ENCODE data around the gene C12orf75. TPM values are rescaled to one million over a fixed set of nuclear protein-coding genes. Genes with fewer than 3 reads are reported as not detected.

C12orf75 gene
- total and polyA plus RNA-seq, 2 experiments from 2014 or later = 43.9 to 69.8 TPM

DNA sequence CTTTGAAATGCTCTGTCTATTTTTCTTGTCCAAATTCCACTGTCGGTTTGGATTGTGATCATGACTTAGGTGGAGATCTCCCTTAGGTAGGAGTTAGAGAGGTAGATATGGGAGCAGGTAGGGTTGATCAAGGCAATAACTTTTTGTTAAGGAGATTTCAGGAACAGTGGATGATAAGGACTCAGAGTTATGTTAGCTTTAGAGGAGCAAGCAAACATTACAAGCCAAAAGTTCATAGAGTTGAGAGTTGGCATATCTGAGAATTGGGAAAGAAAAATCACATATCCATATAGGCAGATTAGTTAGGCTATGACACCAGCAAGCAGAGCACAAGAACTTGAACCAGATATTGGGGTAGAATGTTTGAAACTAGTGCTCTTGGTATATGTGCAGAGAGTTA lies 43.1 kb upstream of the C12orf75 start (continued):
- TF ChIP-seq, protein P1, sequence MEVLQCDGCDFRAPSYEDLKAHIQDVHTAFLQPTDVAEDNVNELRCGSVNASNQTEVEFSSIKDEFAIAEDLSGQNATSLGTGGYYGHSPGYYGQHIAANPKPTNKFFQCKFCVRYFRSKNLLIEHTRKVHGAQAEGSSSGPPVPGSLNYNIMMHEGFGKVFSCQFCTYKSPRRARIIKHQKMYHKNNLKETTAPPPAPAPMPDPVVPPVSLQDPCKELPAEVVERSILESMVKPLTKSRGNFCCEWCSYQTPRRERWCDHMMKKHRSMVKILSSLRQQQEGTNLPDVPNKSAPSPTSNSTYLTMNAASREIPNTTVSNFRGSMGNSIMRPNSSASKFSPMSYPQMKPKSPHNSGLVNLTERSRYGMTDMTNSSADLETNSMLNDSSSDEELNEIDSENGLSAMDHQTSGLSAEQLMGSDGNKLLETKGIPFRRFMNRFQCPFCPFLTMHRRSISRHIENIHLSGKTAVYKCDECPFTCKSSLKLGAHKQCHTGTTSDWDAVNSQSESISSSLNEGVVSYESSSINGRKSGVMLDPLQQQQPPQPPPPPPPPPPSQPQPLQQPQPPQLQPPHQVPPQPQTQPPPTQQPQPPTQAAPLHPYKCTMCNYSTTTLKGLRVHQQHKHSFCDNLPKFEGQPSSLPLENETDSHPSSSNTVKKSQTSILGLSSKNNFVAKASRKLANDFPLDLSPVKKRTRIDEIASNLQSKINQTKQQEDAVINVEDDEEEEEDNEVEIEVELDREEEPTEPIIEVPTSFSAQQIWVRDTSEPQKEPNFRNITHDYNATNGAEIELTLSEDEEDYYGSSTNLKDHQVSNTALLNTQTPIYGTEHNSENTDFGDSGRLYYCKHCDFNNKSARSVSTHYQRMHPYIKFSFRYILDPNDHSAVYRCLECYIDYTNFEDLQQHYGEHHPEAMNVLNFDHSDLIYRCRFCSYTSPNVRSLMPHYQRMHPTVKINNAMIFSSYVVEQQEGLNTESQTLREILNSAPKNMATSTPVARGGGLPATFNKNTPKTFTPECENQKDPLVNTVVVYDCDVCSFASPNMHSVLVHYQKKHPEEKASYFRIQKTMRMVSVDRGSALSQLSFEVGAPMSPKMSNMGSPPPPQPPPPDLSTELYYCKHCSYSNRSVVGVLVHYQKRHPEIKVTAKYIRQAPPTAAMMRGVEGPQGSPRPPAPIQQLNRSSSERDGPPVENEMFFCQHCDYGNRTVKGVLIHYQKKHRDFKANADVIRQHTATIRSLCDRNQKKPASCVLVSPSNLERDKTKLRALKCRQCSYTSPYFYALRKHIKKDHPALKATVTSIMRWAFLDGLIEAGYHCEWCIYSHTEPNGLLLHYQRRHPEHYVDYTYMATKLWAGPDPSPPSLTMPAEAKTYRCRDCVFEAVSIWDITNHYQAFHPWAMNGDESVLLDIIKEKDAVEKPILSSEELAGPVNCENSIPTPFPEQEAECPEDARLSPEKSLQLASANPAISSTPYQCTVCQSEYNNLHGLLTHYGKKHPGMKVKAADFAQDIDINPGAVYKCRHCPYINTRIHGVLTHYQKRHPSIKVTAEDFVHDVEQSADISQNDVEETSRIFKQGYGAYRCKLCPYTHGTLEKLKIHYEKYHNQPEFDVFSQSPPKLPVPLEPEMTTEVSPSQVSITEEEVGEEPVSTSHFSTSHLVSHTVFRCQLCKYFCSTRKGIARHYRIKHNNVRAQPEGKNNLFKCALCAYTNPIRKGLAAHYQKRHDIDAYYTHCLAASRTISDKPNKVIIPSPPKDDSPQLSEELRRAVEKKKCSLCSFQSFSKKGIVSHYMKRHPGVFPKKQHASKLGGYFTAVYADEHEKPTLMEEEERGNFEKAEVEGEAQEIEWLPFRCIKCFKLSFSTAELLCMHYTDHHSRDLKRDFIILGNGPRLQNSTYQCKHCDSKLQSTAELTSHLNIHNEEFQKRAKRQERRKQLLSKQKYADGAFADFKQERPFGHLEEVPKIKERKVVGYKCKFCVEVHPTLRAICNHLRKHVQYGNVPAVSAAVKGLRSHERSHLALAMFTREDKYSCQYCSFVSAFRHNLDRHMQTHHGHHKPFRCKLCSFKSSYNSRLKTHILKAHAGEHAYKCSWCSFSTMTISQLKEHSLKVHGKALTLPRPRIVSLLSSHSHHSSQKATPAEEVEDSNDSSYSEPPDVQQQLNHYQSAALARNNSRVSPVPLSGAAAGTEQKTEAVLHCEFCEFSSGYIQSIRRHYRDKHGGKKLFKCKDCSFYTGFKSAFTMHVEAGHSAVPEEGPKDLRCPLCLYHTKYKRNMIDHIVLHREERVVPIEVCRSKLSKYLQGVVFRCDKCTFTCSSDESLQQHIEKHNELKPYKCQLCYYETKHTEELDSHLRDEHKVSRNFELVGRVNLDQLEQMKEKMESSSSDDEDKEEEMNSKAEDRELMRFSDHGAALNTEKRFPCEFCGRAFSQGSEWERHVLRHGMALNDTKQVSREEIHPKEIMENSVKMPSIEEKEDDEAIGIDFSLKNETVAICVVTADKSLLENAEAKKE (CRISPR knock-in tag; IDR thresholded peaks at IDR 0.05) = no peak
- no peak for TF ChIP-seq ZNF331 (CRISPR knock-in tag; IDR thresholded peaks at IDR 0.05; ENCODE audit: low read depth)
- no peak for TF ChIP-seq JUNB (IDR thresholded peaks at IDR 0.05; ENCODE audit: unreplicated experiment)
- TF ChIP-seq, protein P2, sequence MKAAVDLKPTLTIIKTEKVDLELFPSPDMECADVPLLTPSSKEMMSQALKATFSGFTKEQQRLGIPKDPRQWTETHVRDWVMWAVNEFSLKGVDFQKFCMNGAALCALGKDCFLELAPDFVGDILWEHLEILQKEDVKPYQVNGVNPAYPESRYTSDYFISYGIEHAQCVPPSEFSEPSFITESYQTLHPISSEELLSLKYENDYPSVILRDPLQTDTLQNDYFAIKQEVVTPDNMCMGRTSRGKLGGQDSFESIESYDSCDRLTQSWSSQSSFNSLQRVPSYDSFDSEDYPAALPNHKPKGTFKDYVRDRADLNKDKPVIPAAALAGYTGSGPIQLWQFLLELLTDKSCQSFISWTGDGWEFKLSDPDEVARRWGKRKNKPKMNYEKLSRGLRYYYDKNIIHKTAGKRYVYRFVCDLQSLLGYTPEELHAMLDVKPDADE (IDR thresholded peaks at IDR 0.05) = no peak
- TF ChIP-seq, protein P3, sequence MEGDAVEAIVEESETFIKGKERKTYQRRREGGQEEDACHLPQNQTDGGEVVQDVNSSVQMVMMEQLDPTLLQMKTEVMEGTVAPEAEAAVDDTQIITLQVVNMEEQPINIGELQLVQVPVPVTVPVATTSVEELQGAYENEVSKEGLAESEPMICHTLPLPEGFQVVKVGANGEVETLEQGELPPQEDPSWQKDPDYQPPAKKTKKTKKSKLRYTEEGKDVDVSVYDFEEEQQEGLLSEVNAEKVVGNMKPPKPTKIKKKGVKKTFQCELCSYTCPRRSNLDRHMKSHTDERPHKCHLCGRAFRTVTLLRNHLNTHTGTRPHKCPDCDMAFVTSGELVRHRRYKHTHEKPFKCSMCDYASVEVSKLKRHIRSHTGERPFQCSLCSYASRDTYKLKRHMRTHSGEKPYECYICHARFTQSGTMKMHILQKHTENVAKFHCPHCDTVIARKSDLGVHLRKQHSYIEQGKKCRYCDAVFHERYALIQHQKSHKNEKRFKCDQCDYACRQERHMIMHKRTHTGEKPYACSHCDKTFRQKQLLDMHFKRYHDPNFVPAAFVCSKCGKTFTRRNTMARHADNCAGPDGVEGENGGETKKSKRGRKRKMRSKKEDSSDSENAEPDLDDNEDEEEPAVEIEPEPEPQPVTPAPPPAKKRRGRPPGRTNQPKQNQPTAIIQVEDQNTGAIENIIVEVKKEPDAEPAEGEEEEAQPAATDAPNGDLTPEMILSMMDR (conservative IDR thresholded peaks at IDR 0.05; ENCODE audit: low read depth in 2 of 2) = no peak
- TF ChIP-seq CREB1 (CRISPR knock-in tag; IDR thresholded peaks at IDR 0.05; ENCODE audit: low read depth) = no peak

Data from GM23338 (cell line).